Stimulated activated CD8-positive, alpha-beta memory T cell treated with anti-CD3 and anti-CD28 coated beads, Interleukin-15, amount 100 ng/mL, for 1 hour (primary cell): ENCODE results near the gene ALX3.

ENCODE experiments used
- DNase-seq: peaks from one replicate; pipeline ENCODE4 v3.0.0-alpha.2; 2020; ENCODE audit warnings: low read depth

Gene ALX3

DNA sequence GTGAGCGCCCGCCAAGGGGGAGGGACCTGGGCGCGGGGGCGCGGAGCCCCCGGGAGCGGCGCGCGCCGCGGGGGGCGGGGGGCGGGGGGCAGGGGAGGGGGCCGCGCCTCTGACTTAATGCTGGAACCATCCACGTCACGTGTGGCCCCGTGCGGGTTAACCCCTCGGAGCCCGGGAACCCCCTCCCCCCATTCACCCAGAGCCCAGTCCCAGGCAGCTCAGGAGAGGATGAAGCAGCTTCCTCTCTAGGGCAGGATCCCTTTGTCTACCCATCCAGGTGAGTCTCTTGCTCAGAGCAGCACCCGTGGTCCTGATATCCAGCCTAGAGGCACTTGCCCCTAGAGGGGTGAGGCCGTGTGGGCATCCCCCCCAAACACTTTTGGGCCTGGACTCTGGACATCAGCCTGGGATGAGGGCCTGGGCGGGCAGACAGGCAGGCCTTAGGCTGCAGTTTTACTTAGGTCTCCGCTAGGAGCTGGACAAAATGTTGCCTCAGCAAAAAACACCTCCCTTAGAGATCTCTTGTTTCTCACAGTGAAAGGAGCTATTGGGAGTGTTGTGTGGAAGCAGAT lies at the start of gene ALX3:
Gene ALX3 (minus strand): TSS at position 2 of the 572 bp plus-strand sequence. CDS start 60 bp downstream, outside the sequence.
- DNase-seq: no peak

GRCh38 chr1:110119843-110120242 lies 49.4 kb upstream of the ALX3 start:
- DNase-seq: no peak

DNA sequence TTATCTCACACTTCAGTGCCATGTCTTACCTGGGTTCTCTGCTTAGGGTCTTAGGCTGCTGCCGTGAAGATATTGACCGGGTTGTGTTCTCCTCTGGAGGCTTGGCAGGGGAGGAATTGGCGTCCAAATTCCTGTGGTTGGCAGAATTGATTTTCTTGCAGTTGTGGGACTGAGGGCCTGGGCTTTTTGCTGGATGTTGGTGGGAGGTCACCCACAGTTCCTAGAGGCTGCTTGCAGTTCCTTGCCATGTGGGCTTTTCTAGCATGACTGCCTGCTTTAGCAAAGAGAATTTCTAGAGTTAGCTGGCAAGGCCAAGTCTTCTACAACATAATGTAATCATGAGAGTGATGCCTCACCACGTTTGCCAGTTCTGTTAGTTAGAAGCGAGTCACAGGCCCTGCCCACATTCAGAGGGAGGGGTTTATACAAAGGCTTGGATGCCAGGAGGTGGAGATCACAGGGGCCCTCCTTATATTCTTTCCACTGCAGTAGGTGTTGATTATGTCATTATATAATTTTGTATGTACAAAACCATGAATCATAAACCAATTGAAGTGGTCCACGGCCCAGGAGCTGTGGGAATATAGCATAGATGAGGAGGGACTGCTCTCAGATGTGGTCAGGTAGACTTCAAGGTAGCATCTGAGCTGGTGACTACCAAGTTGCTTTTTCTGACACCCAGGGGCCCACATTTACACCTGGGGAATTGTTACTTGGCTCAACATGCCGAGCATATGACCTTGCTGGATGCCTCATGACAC lies 48.3 kb upstream of the ALX3 start:
- no peak for DNase-seq

DNA sequence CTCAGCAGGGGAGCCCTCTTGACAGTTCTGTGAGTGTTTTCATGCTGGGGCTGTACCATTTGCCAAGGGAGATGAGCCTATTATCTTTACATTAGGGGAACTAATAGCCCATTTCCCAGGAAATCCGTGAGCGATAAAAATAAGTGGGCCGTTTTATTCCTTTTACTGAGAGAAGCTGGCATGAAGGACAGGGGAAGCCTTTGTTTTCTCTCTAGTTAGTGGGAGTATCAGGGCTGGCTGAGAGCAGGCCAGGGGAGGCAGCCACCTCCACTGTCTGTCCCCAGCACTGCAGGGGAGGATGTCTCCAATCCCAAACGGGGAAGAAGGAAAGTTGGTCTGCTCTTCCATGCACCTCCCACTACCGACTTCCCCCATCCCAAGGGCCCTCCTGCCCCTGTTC lies 44.3 kb upstream of the ALX3 start:
- no peak for DNase-seq

DNA sequence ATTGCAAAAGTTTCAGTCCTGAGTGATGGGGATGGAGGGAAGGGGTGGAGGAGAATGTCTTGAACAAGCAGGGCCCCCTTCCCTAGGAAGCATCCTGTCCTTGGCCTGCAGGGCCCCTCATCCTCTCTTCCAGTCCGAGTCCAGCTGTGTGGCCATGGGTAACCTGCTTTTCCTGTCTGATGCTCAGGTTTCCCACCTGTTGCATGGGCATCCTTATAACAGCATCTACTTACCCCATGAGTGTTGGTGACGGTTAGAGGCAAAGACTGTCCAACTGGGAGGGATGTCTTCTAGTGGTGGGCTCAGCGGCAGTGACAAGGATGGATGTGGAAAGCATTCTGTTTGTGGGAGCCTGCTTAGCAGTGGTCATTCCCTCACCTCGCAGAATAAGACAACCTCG lies 43.7 kb upstream of the ALX3 start:
- no peak for DNase-seq

- no peak for DNase-seq
These were observed 43.1 kb upstream of the ALX3 start for GRCh38 chr1:110113551-110113950.

GRCh38 chr1:110112656-110113055 lies 42.2 kb upstream of the ALX3 start:
- DNase-seq: no peak

GRCh38 chr1:110112143-110112542 lies 41.7 kb upstream of the ALX3 start, which contains the start of gene UBL4B:
Gene UBL4B (plus strand): TSS chr1:110112443. CDS start chr1:110112535, 92 bp downstream.
- DNase-seq: no peak

GRCh38 chr1:110111081-110111480 lies 40.6 kb upstream of the ALX3 start:
- no peak for DNase-seq

DNA sequence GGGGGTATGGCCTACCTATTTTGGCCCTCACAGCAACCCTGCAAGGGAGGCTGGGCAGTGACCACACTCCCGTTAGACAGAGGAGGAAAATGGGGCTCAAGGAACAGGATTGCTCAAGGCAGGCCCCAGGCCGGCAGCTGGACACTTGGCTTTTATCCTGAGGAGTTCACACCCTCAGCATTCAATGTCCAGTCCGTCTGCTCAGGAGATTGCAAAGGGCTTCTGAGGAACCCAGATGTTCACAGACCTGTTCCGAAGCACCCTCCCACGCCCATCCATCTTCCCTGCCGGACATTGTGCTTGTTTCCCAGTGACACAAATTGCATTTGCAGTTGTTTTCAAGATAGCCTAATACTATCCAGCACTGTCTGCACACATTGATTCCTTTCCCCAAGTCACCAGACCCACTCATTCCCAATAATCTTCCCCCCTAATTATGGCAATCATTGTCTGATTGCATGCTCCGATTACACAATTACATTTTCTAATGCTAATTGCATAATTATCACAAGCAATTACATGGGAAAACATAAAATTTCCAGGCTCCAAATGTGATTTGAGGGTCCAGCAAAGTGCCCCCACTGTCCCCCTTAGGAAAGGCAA lies 37.5 kb upstream of the ALX3 start:
- DNase-seq: no peak

- DNase-seq: no peak
These were observed 35.8 kb upstream of the ALX3 start for GRCh38 chr1:110106013-110106941.

DNA sequence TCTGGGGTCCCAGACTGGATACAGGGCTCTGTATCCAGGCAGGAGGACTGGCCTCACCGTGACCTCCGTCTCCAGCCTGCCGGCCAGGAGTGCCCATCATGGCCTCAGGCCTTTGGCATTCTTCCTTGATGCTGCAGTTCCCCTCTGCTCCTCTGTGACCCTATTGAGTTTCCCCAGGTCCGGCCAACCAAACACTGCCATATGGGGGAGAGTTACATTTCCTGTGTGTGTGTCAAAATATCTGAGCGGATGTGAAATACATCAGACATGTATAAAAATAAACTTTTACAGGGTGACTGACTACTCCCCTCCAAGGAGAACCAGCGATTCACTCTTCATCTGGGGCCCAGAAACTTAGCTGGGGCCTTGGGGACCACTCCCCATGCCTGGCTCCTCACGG lies 31.6 kb upstream of the ALX3 start:
- DNase-seq: no peak

DNA sequence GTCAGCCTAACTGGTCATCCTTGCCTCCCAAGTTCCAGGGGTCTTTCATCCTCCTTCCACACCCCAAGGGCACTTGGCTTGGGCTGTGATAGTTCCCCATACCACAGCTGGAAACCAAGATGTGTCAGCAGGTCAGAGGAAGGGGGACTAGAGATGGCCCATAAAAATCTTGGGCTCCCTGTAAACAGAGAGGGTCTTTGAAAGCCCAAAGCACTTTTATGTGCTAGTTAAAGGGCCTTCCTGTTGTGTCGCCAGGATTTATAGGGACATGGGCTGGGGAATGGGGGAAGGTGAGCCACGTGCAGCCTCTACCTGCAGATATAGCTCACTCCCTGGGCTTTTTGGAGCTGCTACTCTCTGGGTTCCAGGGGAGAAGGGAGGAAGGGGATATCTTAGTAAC lies 29.9 kb upstream of the ALX3 start:
- no peak for DNase-seq

DNA sequence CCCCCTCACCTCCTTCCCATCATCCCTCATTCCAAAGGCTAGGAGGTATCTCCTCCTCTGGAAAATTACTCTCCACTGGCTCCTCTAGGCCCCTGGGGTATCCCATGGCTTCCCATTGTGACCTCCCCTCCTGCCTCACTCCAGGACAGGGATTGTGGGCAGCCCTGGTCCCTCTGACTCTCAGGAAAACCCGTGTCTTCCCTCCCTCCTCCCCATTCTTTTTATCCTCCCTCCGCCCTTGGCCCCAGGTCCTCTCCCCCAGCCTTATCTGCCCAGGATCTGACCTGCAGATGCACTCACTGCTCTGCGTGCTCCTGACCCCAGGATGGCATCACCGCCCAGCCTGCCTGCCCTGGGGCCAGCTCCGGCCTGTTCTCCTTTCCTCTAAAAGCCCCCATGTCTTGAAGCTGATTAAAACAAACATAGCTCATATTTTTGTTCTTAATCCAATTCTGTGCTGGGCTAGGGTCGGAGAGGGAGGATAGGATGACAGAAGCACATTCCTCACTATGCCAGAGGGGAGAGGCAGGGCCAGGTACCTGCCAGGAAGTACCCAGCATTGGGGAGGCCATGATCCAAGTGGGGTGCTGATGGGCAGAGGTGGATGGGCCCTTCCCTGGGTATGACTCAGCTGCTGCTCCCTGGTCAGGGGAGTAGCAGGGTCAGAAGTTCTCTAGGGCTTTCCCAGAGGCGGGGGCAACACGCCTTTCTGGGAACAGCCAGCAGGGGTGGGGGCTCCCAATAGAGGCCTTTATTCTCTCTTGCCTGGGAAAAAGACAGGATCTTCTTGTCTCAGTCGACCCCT lies 28.0 kb upstream of the ALX3 start:
- no peak for DNase-seq

GRCh38 chr1:110097507-110098221 lies 27.2 kb upstream of the ALX3 start:
- DNase-seq: no peak

- no peak for DNase-seq
These were observed 24.6 kb upstream of the ALX3 start for GRCh38 chr1:110094931-110095654.

DNA sequence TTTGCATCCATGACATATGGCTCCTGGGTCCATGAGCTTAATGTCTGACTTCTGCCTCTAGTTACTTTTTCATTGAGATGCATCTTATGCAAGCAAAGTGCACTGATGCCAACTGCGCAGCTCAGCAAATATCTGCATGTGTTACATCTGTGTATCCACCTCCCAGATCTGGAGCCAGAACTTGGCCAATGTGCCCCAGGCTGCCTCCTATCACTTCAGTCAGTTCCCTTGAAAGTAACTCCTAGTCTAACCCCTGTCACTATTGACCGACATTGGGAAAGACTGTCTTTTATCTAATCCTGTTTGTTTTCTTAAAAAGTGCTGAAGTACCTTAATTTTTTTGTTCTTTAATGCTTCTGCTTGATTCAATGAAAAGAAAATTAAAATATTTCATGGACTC lies 22.5 kb upstream of the ALX3 start:
- DNase-seq: no peak

DNA sequence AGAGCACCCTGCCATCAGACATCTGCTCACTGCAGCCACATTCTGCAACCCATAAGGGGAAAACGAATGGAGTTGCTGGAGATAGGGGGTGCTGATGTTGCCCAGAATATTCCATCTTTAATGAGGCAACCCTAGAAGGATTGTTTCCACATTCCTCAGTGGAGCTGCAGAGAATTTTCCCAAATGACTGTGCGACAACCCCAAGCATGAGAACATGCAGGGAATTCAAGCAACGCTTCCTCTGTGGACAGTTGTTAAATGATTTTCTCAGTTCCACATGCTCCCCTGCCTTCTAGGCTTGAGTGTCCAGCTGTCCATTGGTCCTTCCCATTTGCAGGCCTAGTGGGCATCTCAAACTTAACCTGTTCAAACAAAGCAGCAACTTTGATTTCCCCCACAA lies 21.3 kb upstream of the ALX3 start:
- DNase-seq: no peak

- DNase-seq: no peak
These were observed 20.9 kb upstream of the ALX3 start for GRCh38 chr1:110091381-110091780.
